A204.1 (cell line): ENCODE data around the gene FLAD1.

Experiments
- FAIRE-seq: peaks from 2 replicates; lab custom pipeline; 2012; peaks lifted over from hg19 to GRCh38; lab: Jason Lieb, UNC

FLAD1 gene

GRCh38 chr1:155018617-155019348, 35.6 kb downstream of the FLAD1 start:
- FAIRE-seq: no peak

GRCh38 chr1:155019377-155020245, 36.5 kb downstream of the FLAD1 start:
- no peak for FAIRE-seq

GRCh38 chr1:155022136-155022926, 39.2 kb downstream of the FLAD1 start:
- FAIRE-seq: no peak

GRCh38 chr1:155022927-155023236, 39.7 kb downstream of the FLAD1 start:
- FAIRE-seq: no peak

GRCh38 chr1:155023627-155024026, 40.5 kb downstream of the FLAD1 start:
- no peak for FAIRE-seq

- no peak for FAIRE-seq
Measured at GRCh38 chr1:155024315-155024714, 41.2 kb downstream of the FLAD1 start.

- no peak for FAIRE-seq
Measured at GRCh38 chr1:155026154-155026553, 43.0 kb downstream of the FLAD1 start.

- no peak for FAIRE-seq
Measured at GRCh38 chr1:155026588-155026987, 43.4 kb downstream of the FLAD1 start.

GRCh38 chr1:155029513-155030242, 46.5 kb downstream of the FLAD1 start:
- no peak for FAIRE-seq

- FAIRE-seq: no peak
Measured at GRCh38 chr1:155030243-155030795, 47.2 kb downstream of the FLAD1 start.

- no peak for FAIRE-seq
Measured at GRCh38 chr1:155030899-155031298, 47.8 kb downstream of the FLAD1 start.

- no peak for FAIRE-seq
Measured at GRCh38 chr1:155032886-155033285, 49.7 kb downstream of the FLAD1 start.

GRCh38 chr1:155033524-155033923, 50.4 kb downstream of the FLAD1 start, which contains the start of the genes DCST1 and DCST2:
DCST1 (plus strand) TSS chr1:155033824; CDS start chr1:155034037, 213 bp downstream.
DCST2 (minus strand) TSS chr1:155033781; CDS start chr1:155033701, 80 bp downstream.
- FAIRE-seq: no peak

GRCh38 chr1:155034318-155035208, 51.4 kb downstream of the FLAD1 start:
- no peak for FAIRE-seq

GRCh38 chr1:155035936-155036335, 52.8 kb downstream of the FLAD1 start:
- no peak for FAIRE-seq

GRCh38 chr1:155037043-155037442, 53.9 kb downstream of the FLAD1 start:
- FAIRE-seq: no peak

GRCh38 chr1:155037851-155038441, 54.8 kb downstream of the FLAD1 start:
- no peak for FAIRE-seq

GRCh38 chr1:155038602-155039307, 55.6 kb downstream of the FLAD1 start:
- FAIRE-seq: no peak

- FAIRE-seq: no peak
Measured at GRCh38 chr1:155039308-155039669, 56.1 kb downstream of the FLAD1 start.
